Osteocyte (in vitro differentiated cells): ENCODE measurements around the gene DENND1A. TPM values are rescaled to one million over a fixed set of nuclear protein-coding genes. Genes with fewer than 3 reads are reported as not detected.

ENCODE experiments used
- DNase-seq: peaks from one replicate; pipeline ENCODE4 v3.0.0; 2021; ENCODE audit warnings: mixed read lengths; ENCODE audit not compliant: unreplicated experiment; ENCODE audit errors: extremely low spot score
- H3K27ac Mint-ChIP-seq: one replicate; pipeline ENCODE4 v1.8.0; 2021; ENCODE audit warnings: mild to moderate bottlenecking, mixed read lengths; ENCODE audit not compliant: unreplicated experiment
- H3K27me3 Mint-ChIP-seq: one replicate; pipeline ENCODE4 v1.8.0; 2021; ENCODE audit warnings: mixed read lengths; ENCODE audit not compliant: unreplicated experiment
- H3K36me3 Mint-ChIP-seq: one replicate; pipeline ENCODE4 v1.8.0; 2021; ENCODE audit warnings: mixed read lengths; ENCODE audit not compliant: unreplicated experiment
- H3K4me1 Mint-ChIP-seq: one replicate; pipeline ENCODE4 v1.8.0; 2021; ENCODE audit warnings: mixed read lengths; ENCODE audit not compliant: unreplicated experiment
- H3K4me3 Mint-ChIP-seq: one replicate; pipeline ENCODE4 v1.8.0; 2021; ENCODE audit warnings: mild to moderate bottlenecking, moderate library complexity, mixed read lengths; ENCODE audit not compliant: unreplicated experiment
- H3K9me3 Mint-ChIP-seq: one replicate; pipeline ENCODE4 v1.8.0; 2021; ENCODE audit warnings: mixed read lengths; ENCODE audit not compliant: unreplicated experiment
- CTCF ChIP-seq: fragments of 200-600 bp; sonication (generic); IDR thresholded peaks from 2 replicates; pipeline ENCODE4 v1.5.0; 2021; ENCODE audit warnings: antibody characterized with exemption, mild to moderate bottlenecking, moderate library complexity
- total RNA-seq: library from RNA; stranded (reverse); gene quantifications from 2 replicates; pipeline ENCODE4 v1.2.1, GENCODE V29; 2021

The DENND1A gene
- total RNA-seq, 1 donor from 2014 or later = 19.8 TPM

- TF ChIP-seq CTCF = no peak
- peaks cover 13% of the 10 kb centered on the region for H3K27me3 Mint-ChIP-seq
- no peak for DNase-seq
- no peak overlapping the region for H3K27ac Mint-ChIP-seq
- H3K9me3 Mint-ChIP-seq = no peaks in the 10 kb centered on the region
- no peak overlapping the region for H3K4me3 Mint-ChIP-seq
- no peaks in the 10 kb centered on the region for H3K36me3 Mint-ChIP-seq
- H3K4me1 Mint-ChIP-seq = peaks cover 42% of the 10 kb centered on the region
Measured at GRCh38 chr9:123372766-123373446, 557.0 kb downstream of the DENND1A start.

- no peak overlapping the region for H3K4me3 Mint-ChIP-seq
- H3K27ac Mint-ChIP-seq = no peak overlapping the region
- no peaks in the 10 kb centered on the region for H3K36me3 Mint-ChIP-seq
- no peaks in the 10 kb centered on the region for H3K9me3 Mint-ChIP-seq
- no peak for TF ChIP-seq CTCF
- peaks cover 34% of the 10 kb centered on the region for H3K4me1 Mint-ChIP-seq
- DNase-seq = no peak
- peaks cover 13% of the 10 kb centered on the region for H3K27me3 Mint-ChIP-seq
Measured at GRCh38 chr9:123371805-123372590, 557.9 kb downstream of the DENND1A start.

GRCh38 chr9:123371228-123371584 lies 558.7 kb downstream of the DENND1A start:
- H3K36me3 Mint-ChIP-seq = no peaks in the 10 kb centered on the region
- peaks cover 29% of the 10 kb centered on the region for H3K4me1 Mint-ChIP-seq
- no peaks in the 10 kb centered on the region for H3K9me3 Mint-ChIP-seq
- no peak overlapping the region for H3K27ac Mint-ChIP-seq
- peaks cover 13% of the 10 kb centered on the region for H3K27me3 Mint-ChIP-seq
- DNase-seq = no peak
- no peak overlapping the region for H3K4me3 Mint-ChIP-seq
- TF ChIP-seq CTCF = no peak

- Mint-ChIP-seq H3K27ac (no peak overlapping the region), H3K36me3 (no peaks in the 10 kb centered on the region), H3K4me1 (peaks cover 25% of the 10 kb centered on the region), H3K4me3 (no peak overlapping the region), H3K9me3 (no peaks in the 10 kb centered on the region), H3K27me3 (peaks cover 13% of the 10 kb centered on the region)
- TF ChIP-seq CTCF = no peak
- no peak for DNase-seq
Measured at GRCh38 chr9:123370526-123371227, 559.2 kb downstream of the DENND1A start.

- no peak for TF ChIP-seq CTCF
- Mint-ChIP-seq H3K27me3 (peaks cover 13% of the 10 kb centered on the region), H3K4me1 (peaks cover 26% of the 10 kb centered on the region), H3K27ac (no peak overlapping the region), H3K36me3 (no peaks in the 10 kb centered on the region), H3K9me3 (no peaks in the 10 kb centered on the region), H3K4me3 (no peak overlapping the region)
- no peak for DNase-seq
Measured at GRCh38 chr9:123370108-123370507, 559.8 kb downstream of the DENND1A start.
